GM19324 (cell line): ENCODE data around the gene GSE1.

Experiments used
- ATAC-seq: cut with Tn5 transposase; IDR thresholded peaks from one replicate; pipeline ENCODE4 v1.9.1; 2021; ENCODE audit warnings: mild to moderate bottlenecking, moderate library complexity; ENCODE audit not compliant: unreplicated experiment, low FRiP score

GSE1 gene

DNA sequence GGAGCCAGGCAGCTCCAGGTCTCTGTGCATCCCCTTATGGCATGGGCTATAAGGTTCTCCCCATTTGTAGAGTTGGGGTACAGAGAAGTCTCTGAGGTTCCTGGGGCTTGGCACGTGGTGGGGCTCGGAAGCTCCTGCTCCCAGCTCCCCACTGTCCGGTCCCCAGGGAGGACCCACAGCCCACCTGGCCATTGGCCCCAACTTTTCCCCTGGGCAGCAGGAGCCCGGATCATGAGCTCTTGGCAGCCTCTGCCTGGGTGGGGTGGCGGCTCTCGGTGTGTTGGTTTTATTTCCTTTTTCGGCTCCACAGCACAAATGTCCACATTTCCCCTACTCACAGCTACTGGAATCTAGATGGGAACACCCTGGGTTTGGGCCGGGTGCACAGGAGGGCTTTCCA is 30.5 kb downstream of the GSE1 start:
- ATAC-seq = no peak

DNA sequence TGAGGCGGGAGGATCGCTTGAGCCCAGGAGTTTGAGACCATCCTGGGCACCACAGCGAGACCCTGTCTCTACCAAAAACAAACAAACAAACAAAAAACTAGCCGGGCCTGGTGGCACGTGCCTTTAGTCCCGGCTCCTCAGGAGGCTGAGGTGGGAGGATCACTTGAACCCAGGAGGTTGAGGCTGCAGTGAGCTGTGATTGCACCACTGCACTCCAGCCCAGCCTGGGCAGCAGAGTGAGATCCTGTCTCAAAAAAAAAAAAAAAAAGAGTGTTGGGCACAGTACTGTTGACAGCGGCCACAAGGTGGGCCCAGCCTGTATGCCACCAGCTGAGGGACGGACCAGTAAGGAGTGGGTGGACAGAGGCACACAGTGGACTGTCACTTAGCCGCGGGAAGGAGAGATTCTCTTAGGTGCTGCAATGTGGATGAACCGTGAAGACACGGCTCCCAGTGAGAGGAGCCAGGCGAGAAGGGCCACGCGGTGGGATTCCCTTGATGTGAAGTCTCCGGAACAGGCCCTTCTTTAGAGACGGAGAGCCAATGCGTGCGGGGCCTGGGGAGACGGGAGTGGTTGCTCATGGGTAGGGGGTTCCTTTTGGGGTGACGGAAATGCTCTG is 31.1 kb downstream of the GSE1 start:
- no peak for ATAC-seq

DNA sequence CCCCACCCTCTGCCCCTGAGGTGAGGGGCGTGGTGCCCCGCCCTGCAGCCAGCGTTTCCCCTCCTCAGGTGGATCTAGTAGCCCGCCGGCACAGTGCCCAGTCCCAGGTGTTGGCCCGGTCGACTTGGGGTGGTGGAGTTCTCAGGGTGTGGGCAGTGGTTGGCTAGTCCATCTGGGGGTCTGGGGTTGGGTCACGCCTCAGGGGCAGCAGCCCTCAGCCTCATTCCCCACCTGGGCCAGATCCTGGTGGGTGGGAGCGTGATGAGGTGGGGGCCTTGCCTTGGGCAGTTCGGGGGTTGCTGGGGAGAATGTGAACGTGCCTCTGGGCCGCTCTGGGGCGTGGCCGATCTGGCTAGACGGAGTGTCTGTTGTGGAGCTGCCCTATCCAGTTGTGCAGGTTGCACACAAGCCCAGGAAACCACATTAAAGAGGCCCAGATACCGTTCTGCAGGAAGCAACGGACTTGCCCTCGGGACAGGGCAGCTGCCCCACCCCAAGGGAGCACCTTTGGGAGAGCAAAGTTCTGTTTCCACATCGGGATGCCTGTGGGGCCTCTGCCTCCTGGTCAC is 32.0 kb downstream of the GSE1 start:
- ATAC-seq = no peak

DNA sequence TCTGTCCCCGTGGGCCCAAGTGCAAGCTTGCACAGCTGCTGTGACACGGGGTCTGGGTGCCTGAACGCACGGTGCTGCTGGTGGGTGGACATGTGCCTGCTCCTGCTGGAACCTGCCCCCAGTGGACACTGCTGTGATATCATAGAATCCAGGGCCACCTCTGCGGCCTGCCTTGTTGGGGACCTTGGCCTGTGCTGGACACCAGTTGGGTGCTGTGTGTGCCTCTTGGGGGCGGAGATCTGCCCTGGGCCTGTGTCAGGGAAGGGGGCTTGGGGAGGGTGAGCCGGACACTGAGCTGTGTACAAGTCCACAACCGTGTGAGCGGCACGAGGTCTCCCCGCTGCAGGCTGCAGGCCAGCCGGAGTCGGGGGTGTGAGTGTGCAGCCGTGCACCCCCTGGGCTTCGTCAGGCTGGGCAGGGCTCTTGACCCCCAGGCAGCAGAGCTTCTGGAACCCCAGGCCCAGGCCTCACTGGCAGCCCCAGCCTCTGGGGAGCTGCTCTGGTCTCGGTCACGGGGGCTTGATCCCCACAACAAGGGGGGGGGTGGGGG is 33.3 kb downstream of the GSE1 start:
- ATAC-seq = no peak

DNA sequence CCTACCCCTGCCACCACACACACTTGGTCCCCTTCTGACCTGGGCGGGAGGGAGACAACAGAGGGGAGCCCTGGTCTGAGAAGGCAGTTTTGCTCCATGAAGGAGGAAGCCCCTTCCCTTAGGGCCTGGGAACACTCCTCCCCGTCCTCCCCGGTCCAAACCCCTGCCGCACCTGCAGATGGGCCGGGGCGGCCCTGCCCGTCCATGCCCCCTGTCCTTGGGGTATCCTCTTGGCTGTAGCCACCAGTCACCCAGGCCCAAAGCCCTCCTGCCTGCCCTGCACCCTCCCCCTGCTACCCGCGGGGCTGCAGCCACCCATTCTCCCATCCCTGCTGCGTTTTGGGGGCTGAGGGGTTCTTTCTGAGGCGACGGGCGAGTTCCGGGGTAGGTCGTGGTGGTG is 33.9 kb downstream of the GSE1 start:
- ATAC-seq = no peak

DNA sequence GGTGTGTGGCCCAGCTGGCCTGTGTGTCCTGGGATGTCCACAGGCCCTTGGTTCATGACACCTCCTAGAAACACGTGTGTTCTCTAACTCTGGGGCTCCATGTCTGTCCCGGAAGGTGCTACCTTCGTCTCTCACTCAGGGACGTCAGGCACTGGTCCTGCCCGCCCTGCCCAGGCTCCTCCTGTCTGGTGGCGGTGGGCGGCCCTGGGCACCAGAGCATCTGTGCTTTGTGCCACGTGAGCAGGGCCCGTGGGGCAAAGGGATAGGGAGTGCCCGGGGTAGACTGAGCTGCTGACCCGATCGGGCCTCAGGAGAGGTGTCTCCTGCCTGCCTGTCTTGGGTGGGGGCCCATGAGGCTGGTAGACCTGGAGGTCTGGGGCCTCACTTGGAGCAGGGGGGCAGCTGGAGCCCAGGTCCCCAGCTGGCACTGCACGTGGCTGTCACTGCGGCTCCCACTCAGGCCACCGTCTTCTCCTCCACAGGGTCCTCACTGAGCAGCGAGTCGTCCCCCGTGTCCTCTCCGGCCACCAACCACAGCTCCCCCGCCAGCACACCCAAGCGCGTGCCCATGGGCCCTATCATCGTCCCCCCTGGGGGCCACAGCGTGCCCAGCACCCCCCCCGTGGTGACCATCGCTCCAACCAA is 35.1 kb downstream of the GSE1 start:
- ATAC-seq = no peak

DNA sequence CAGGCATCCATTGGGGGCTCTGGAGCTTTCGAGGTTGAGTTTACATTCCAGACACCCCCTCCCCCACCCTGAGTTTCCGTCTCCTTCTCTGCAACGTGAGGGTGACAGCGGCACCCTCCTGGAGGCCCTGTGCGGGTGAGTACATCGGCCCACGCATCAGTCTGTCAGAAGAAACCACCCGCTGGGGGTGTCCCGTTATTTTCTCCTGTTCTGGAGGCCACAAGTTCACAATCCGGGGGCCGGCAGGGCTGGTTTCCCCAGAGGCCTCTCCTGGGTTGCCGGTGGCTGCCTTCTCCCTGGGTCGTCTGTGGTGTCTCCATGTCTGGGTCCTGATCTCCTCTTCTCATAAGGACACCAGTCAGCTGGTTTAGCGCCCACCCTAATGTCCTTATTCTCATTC is 35.7 kb downstream of the GSE1 start:
- ATAC-seq = no peak

DNA sequence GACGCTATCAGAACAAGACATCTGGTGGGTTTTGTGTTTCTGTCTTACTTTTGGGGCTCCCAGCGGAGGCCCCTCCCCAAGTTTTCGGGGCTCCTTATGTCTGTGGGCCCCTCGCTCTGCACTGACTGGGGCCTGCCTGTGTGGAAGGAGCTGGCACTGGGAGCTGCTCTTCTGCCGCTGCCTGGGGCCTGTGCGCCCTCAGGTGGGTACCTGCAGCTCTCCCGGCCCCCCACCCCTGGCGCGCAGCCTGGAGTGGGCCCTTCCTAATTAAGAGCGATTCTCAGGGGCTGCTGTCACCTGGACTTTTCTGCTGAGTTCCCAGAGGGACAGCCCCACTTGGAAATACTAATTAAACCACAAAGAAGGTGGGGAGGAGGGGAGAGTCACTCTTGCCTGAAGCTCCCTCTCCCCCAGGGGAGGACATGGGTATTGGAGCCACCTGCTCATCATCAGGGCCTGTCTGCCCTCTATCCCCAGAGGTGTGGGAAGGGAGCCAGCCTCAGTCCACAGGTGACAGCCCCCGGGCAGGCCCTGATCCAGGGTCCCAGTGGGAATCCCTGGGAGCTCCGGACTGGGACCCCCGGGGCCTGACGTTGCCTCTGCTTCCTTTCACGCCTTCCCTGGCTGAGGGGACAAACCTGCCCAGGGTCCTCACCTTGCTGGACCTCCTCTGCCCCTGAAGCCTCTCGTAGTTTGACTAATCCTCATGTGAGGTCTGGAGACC is 36.5 kb downstream of the GSE1 start:
- no peak for ATAC-seq

DNA sequence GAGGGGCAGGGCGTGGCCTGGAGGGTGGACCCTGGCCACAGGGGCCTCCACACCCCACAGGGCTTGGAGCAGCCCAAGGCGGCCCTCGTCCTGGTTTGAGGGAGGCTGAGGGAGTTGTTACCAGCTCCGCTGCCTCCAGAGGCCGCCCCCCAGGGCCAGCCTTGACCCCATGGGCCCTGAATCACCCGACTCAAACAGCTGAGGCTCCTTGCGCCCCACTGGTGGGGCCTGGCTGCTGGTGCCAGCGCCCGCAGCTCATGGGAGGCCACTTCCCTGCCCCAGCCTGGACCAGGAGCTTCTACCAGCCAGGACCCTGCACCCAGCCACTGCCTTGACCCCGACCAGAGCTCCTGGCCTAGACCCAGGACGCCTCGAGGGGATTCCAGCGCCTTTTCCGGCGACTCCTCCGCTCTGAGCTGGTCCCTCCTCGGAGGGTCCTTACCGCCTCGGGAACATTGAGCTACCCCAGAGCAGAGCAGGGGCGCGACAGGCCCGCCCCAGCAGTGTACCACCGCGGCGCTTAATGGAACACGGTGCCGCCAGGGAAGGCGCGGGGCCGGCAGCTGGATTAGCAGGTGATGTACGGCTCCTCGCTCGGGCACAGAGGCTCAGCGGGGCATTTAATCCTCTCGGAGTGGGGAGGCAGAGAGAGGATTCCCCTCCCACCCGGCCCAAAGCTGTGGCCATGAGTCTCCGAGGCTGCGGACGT is 37.2 kb downstream of the GSE1 start:
- ATAC-seq = no peak

DNA sequence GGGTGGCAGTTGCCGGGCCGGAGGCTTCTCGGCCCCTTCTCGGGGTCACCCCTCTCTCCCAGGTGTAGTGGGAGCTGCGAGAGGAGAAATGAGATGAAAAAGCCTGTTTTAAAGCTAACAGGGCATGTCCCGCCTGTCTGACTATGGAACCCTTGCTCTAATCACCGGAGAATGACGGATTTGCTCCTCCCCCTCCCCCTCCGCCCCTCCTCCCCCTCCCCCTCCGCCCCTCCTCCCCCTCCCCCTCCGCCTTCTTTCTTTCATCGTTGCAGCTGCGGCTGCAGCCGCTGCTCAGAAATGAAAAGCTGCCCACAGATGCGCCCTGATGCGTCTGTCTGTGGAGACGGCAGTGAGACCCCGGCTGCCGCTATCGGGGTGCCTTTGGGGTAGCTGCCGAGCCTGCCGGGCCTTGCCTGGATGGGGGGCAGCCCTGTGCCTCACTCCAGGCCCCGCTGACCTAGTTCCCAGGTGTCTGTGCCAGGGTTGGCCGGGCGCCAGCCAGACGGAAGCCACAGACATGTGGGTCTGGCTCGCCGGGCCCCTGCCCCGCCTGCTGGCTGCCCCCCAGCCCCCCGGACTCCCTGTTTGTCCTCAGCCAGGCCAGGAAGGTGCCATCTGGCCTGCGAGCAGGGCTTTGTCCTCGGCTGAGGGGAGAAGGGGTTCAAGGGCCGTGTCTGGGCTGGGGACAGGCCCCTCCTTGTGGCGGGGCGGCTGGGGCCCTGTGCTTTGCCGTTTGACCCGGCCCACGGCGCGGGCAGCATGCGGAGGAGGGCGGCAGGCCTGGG is 37.9 kb downstream of the GSE1 start:
- no peak for ATAC-seq

DNA sequence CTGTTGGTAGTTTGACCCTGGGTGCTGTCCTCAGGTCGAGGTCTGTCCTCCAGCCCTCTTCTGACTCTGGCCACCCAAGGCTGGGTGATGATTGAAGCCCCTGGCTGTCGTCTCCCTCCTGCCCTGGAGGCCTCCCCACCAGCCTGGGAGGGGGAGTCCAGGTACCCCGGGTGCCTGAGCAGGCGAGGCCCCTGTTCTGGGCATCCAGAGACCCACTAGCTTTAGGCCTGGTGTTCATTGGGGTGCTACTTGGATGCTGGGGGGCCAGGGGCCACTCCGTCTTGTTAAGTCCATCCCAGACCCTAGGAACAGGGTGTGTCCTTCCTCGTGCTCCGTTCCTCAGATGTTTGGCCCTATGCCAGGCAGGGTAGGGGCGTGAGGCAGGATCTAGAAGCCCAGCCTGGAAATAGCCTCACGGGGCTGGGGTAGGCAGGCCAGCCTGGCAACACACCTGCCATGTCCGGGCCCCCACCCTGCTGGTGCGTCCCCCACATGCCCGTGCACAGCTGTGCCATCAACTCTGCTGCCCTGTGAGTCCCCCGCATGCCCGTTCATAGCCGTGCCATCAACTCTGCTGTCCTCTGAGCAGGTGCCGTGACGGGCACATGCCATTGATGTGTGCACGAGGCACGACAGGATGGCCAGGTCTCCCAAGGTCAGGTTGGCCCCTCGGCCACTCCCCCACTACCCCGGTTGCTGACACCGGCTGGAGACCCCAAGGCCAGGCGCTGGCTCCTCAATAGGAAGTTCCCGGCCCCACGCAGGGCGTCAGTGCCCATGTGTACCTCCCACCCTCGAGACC is 38.7 kb downstream of the GSE1 start:
- no peak for ATAC-seq

DNA sequence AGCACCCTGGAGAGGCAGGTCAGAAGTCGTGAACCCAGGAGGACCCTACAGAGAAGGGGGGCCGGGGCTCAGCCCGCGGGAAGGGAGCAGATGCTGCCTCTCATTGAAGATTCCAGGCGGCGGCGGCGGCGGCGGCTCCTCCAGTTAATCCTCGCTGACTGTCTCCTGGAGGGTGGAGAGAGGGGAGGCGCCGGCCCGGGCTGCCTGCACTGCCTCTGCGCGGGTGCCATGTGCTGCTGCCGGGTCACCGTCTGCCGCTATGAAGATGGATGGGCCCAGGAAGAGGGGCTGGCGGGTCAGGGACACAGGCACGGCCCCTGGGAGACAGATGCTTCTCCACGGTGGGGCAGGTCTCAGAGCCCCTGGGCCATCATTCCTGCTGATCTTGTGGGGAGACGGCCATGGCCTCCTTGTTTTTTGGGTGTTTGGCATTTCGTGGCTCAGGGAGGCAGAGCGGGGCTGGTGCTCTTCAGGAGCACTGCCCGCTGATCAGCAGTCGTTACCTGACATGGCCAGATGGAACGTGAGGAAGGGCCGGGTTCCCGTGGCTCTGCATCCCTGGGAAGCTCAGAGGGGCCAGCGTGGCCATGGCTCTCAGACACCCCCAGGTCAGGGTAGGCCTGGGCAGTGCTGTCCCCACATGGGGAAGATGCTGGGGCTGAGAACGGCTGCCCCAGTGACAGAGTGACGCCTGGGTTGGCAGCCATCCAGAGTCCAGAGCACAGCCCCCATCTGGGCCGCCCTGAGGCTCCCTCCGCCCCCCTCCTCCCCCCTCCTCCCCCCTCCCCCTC is 39.5 kb downstream of the GSE1 start:
- ATAC-seq = no peak

DNA sequence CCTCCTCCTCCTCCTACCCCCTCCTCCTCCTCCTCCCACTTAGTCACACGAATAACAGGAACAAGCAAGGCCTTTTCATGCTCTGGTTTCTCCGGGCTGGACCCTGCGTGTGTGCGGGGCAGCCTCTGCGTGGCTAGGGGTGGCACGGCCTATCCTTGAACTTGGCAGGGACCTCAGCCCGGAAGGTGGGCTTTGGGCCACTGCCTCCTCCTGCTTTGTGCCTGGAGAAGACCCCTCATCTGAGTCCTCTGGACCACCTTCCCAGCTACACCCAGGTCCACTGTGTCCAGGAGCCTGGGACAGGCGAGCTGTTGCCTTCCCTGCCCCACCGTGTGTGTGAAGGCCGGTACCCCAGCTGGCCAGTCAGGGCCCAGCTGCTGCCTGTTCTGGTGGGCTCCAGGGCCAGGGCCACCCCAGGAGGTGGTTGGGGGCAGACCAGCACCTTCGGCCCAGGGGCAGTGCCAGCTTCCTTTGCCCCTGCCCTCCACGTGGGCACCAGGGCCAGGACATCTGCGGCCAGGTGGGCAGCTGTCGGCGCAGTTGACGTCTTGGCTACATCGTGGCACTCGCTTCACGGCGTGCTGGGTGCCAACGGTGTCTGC is 40.3 kb downstream of the GSE1 start:
- ATAC-seq = no peak

DNA sequence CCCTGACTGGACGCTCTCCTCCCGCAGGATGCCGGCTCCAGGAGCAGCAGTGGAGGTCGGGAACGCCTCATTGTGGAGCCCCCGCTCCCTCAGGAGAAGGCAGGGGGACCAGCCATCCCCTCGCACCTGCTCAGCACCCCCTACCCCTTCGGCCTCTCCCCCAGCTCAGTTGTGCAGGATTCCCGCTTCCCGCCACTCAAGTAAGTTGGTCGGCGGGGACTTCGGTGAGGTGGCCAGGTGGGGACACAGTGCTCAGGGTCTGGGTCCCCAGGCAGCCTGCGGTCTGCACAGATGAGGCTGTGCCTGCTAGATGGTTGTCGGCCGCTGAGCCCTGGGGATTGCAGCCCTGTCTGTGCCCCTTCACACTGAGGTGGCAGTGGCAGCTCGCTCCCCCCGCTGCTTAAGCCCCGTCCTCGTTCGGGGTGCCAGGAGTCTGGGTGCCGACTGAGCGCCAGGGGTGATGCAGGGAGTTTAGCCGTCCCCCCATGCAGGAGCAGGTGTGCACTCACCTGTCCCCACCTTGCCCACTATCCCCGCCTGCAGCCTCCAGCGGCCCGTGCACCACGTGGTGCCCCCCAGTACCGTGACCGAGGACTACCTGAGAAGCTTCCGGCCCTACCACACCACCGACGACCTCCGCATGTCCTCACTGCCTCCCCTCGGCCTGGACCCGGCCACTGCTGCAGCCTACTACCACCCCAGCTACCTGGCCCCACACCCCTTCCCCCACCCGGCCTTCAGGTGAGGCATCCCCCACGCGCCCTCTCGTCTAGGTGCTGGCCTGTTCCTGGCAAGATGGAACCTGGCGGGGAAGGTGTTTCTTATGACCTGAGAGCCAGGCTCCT is 41.4 kb downstream of the GSE1 start:
- ATAC-seq = no peak

DNA sequence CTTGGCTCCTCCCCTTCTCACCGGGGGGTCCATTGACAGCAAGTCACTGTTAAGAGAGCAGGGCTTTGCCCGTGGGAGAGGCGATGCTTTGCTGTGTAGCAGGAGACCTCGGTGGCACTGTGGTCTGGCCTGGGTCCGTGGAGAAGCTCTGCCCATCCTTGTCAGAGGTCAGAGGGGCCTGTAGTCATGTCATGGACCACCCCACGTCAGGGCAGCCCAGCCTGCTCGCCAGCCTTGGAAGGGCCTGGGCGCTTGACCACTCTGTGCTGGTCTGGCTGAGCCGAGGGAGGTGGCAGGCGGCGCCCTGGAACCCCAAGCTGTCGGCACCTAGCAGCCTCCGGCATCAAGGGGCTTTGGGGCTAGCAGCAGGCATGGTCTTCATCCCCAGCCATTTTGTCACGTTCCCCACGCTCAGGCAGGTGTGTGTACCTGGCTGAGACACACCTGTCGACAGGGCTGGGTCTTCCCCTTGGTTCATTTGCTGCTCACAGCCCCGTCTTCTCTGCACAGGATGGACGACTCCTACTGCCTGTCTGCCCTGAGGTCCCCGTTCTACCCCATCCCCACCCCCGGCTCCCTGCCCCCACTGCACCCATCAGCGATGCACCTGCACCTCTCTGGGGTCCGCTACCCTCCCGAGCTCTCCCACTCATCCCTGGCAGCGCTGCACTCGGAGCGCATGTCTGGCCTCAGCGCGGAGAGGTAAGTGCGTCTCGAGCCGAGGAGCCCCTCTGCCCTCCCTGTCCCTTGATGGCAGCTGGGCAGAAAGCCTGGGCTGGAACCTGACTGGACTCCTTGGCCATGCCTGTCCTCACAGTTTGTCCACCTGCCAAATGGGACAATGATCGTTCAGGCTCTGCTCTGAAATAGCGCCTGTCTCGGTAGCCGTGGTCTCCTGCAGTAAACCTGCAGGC is 42.4 kb downstream of the GSE1 start:
- no peak for ATAC-seq
